Activated CD4-positive, alpha-beta memory T cell treated with anti-CD3 and anti-CD28 coated beads for 36 hours (primary cell): ENCODE results near the gene PLSCR5. TPM values are rescaled to one million over a fixed set of nuclear protein-coding genes. Genes with fewer than 3 reads are reported as not detected.

Source experiments
- CTCF ChIA-PET: fragments of 350-600 bp; sonication (Branson Sonifier 250); formaldehyde crosslinking; loops from one replicate; lab custom pipeline; 2021; ENCODE audit warnings: antibody characterized with exemption, inconsistent platforms; lab: Charles Lee
- POLR2A ChIA-PET: fragments of 350-600 bp; sonication (Branson Sonifier 250); formaldehyde crosslinking; loops from one replicate; lab custom pipeline; 2021; ENCODE audit warnings: antibody characterized with exemption; lab: Charles Lee
- DNase-seq: peaks from one replicate; pipeline ENCODE4 v3.0.0-alpha.2; 2020
- H3K27ac Mint-ChIP-seq: one replicate; pipeline ENCODE4 v1.8.0; 2021; ENCODE audit warnings: mixed read lengths
- H3K27me3 Mint-ChIP-seq: one replicate; pipeline ENCODE4 v1.8.0; 2021; ENCODE audit warnings: mixed read lengths
- H3K36me3 Mint-ChIP-seq: one replicate; pipeline ENCODE4 v1.8.0; 2021; ENCODE audit warnings: mixed read lengths
- H3K4me1 Mint-ChIP-seq: one replicate; pipeline ENCODE4 v1.8.0; 2021; ENCODE audit warnings: low read depth, mixed read lengths
- H3K4me3 Mint-ChIP-seq: one replicate; pipeline ENCODE4 v1.8.0; 2021; ENCODE audit warnings: mild to moderate bottlenecking, mixed read lengths
- H3K9me3 Mint-ChIP-seq: one replicate; pipeline ENCODE4 v1.8.0; 2021; ENCODE audit warnings: mixed read lengths
- intact Hi-C: fragments of 100-400 bp; cut with micrococcal nuclease; formaldehyde crosslinking; loops from one replicate; pipeline ENCODE4 v1.15.1; 2023
- total RNA-seq, 2 experiments: library from RNA; stranded (reverse); gene quantifications; one replicate each; pipeline ENCODE4 v1.2.3, GENCODE V29; 2021

Gene PLSCR5
- total RNA-seq, 2 experiments from 2014 or later = not detected

GRCh38 chr3:146581080-146581601, 24.0 kb downstream of the PLSCR5 start:
- no peaks in the 10 kb centered on the region for H3K36me3 Mint-ChIP-seq
- no peak overlapping the region for H3K27ac Mint-ChIP-seq
- no peak overlapping the region for H3K4me3 Mint-ChIP-seq
- ChIA-PET CTCF (interaction anchor here (0.8 to 1.7 kb wide), 3 partner anchors 9 to 516 kb away, joined by 3 to 6 read pairs (median 4); no protein-coding TSS in a partner anchor), POLR2A (no interaction called here)
- H3K9me3 Mint-ChIP-seq = peaks cover 4% of the 10 kb centered on the region
- no peaks in the 10 kb centered on the region for H3K4me1 Mint-ChIP-seq
- intact Hi-C loops = no loop called here
- no peaks in the 10 kb centered on the region for H3K27me3 Mint-ChIP-seq
- DNase-seq = no peak

- no peaks in the 10 kb centered on the region for H3K9me3 Mint-ChIP-seq
- H3K27me3 Mint-ChIP-seq = no peaks in the 10 kb centered on the region
- CTCF ChIA-PET = interaction anchor here (0.9 to 2.5 kb wide), 12 partner anchors 9 to 514 kb away, joined by 3 to 54 read pairs (median 4); no protein-coding TSS in a partner anchor
- POLR2A ChIA-PET = no interaction called here
- no peaks in the 10 kb centered on the region for H3K4me1 Mint-ChIP-seq
- H3K27ac Mint-ChIP-seq = no peak overlapping the region
- peak; percentile 20 for DNase-seq
- H3K36me3 Mint-ChIP-seq = no peaks in the 10 kb centered on the region
- intact Hi-C loops = loop anchor here (1.0 to 2.0 kb wide), 3 partner anchors 358 to 513 kb away; no protein-coding TSS in a partner anchor
- no peak overlapping the region for H3K4me3 Mint-ChIP-seq
Observed at GRCh38 chr3:146577662-146578061, 27.5 kb downstream of the PLSCR5 start.

DNA sequence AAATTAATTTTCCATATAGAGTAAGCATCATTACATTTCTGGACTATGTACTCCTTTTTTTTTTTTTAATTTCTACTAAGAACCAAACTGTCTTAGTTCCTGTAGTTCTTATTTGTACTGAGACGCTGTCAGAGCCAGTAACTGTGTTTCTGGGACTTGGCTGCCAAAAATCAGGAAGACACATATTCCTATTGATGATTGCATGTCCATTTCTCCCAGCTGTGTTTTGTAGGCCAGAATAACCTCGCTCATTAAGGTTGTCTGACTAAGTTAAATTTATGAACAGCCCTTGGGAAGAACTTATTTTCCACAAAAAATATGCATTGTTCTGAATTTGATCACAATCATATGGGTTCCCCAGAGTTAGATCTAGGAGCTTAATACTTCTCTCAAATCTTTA, 29.5 kb downstream of the PLSCR5 start:
- Mint-ChIP-seq H3K27me3 (peaks cover 2% of the 10 kb centered on the region), H3K4me1 (no peaks in the 10 kb centered on the region), H3K4me3 (no peak overlapping the region), H3K9me3 (no peaks in the 10 kb centered on the region), H3K27ac (no peak overlapping the region), H3K36me3 (no peaks in the 10 kb centered on the region)
- ChIA-PET CTCF (interaction anchor here (1.0 kb wide), 1 partner anchor 387 kb away, joined by 3 read pairs; no protein-coding TSS in a partner anchor), POLR2A (no interaction called here)
- no peak for DNase-seq
- intact Hi-C loops = loop anchor here (2.0 kb wide), 1 partner anchor 511 kb away; no protein-coding TSS in a partner anchor

DNA sequence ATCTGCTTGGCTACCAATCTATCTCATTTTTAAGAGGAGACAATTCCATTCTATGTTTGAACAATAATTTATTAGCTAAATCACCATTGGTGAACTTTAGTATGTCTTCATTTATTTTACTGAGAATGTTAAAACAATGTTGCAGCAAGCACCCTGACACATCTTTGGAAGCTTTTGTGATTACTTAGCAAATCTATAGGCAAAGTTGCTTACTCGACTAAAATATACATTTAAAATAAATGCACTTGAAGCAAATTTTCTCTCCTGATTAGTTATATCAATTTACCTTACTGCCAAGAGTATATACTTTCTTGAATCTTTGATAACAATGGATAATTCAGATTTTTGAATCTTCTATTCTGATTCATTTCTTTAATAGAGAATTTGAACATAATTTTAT, 31.0 kb downstream of the PLSCR5 start:
- intact Hi-C loops = no loop called here
- H3K4me3 Mint-ChIP-seq = no peak overlapping the region
- no peaks in the 10 kb centered on the region for H3K36me3 Mint-ChIP-seq
- no peaks in the 10 kb centered on the region for H3K9me3 Mint-ChIP-seq
- no peak overlapping the region for H3K27ac Mint-ChIP-seq
- H3K27me3 Mint-ChIP-seq = peaks cover 2% of the 10 kb centered on the region
- ChIA-PET POLR2A (no interaction called here), CTCF (interaction anchor here (0.5 to 1.6 kb wide), 3 partner anchors 16 to 453 kb away, joined by 3 to 10 read pairs (median 3); no protein-coding TSS in a partner anchor)
- no peak for DNase-seq
- no peaks in the 10 kb centered on the region for H3K4me1 Mint-ChIP-seq

DNA sequence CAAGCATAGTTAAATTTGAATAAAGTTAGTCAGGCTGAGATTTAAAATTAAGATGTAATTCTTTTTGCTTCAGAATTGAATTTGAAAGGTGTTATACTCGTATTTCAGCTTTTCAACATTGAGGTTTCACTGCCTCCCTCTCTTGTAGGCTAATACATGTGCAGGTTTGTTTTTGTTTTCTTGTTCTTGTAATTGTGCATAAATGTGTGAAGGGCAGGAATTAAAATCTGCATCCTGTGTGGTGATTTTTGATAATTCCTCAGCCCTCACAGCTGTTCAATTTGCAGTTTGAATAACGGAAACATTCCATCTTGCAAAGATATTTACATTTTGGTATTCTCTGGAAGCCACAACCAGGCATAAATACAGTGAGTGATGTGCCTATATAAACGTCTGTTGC, 35.8 kb downstream of the PLSCR5 start:
- Mint-ChIP-seq H3K36me3 (no peaks in the 10 kb centered on the region), H3K4me3 (no peak overlapping the region), H3K9me3 (no peaks in the 10 kb centered on the region), H3K27me3 (peaks cover 2% of the 10 kb centered on the region), H3K4me1 (no peaks in the 10 kb centered on the region), H3K27ac (no peak overlapping the region)
- DNase-seq = no peak
- POLR2A ChIA-PET = no interaction called here
- intact Hi-C loops = no loop called here
- CTCF ChIA-PET = no interaction called here

DNA sequence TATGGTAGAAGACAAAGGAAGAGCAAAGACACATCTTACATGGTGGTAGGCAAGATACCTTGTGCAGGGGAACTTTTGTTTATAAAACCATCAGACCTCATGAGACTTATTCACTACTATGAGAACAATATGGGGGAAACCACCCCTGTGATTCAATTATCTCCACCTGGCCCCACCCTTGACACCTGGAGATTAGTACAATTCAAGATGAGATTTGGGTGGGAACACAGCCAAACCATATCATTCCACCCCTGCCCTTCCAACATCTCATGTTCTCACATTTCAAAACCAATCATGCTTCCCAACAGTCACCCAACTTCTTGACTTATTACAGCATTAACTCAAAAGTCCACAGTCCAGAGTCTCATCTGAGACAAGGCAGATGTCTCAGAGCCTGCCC, 39.0 kb downstream of the PLSCR5 start:
- peaks cover 5% of the 10 kb centered on the region for H3K27me3 Mint-ChIP-seq
- ChIA-PET POLR2A (no interaction called here), CTCF (interaction anchor here (1.0 kb wide), 1 partner anchor 42 kb away, joined by 3 read pairs; no protein-coding TSS in a partner anchor)
- no peaks in the 10 kb centered on the region for H3K4me1 Mint-ChIP-seq
- no peak overlapping the region for H3K27ac Mint-ChIP-seq
- intact Hi-C loops = no loop called here
- no peak overlapping the region for H3K4me3 Mint-ChIP-seq
- no peak for DNase-seq
- no peaks in the 10 kb centered on the region for H3K36me3 Mint-ChIP-seq
- H3K9me3 Mint-ChIP-seq = no peaks in the 10 kb centered on the region

- POLR2A ChIA-PET = no interaction called here
- CTCF ChIA-PET = no interaction called here
- no peaks in the 10 kb centered on the region for H3K4me1 Mint-ChIP-seq
- no peaks in the 10 kb centered on the region for H3K36me3 Mint-ChIP-seq
- H3K4me3 Mint-ChIP-seq = no peak overlapping the region
- no peaks in the 10 kb centered on the region for H3K9me3 Mint-ChIP-seq
- intact Hi-C loops = no loop called here
- DNase-seq = no peak
- no peak overlapping the region for H3K27ac Mint-ChIP-seq
- H3K27me3 Mint-ChIP-seq = peaks cover 4% of the 10 kb centered on the region
Observed at GRCh38 chr3:146561879-146562278, 43.3 kb downstream of the PLSCR5 start.

DNA sequence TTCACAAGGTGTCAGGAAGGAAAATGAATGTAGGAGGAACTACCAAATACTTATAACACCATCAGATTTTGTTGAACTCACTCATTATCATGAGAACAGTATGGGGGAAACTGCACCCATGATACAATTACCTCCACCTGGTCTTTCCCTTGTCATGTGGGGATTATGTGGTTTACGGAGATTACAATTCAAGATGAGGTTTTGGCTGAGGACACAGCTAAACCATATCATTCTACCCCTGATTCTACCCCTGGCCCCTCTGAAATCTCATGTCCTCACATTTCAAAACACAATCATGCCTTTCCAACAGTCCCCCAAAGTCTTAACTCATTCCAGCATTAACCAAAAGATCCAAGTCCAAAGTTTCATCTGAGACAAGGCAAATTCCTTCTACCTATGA, 43.7 kb downstream of the PLSCR5 start:
- intact Hi-C loops = no loop called here
- DNase-seq = no peak
- Mint-ChIP-seq H3K27ac (no peak overlapping the region), H3K9me3 (no peaks in the 10 kb centered on the region), H3K4me3 (no peak overlapping the region), H3K4me1 (no peaks in the 10 kb centered on the region), H3K36me3 (no peaks in the 10 kb centered on the region), H3K27me3 (peaks cover 4% of the 10 kb centered on the region)
- POLR2A ChIA-PET = no interaction called here
- CTCF ChIA-PET = no interaction called here

DNA sequence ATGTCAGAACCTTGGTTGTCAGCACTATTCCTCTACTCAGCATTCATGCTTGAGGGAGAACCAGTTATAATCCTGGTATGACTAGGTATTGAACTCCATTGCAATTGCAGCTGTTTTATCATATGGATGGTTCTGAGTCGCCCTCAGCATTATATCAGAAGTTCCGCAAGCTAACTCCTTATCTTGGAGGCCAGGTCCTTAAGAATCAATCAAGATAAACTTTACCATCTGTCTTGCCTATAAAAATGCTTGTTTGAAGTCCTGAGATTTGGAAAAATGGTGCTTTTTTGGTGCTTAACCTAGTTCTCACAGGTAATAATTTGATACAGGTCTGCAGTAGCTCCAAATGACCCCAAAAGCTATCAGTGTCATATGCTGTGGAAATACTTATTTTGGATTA, 44.5 kb downstream of the PLSCR5 start:
- H3K4me1 Mint-ChIP-seq = no peaks in the 10 kb centered on the region
- no peak overlapping the region for H3K27ac Mint-ChIP-seq
- ChIA-PET POLR2A (no interaction called here), CTCF (no interaction called here)
- no peak overlapping the region for H3K4me3 Mint-ChIP-seq
- no peaks in the 10 kb centered on the region for H3K36me3 Mint-ChIP-seq
- intact Hi-C loops = no loop called here
- H3K9me3 Mint-ChIP-seq = no peaks in the 10 kb centered on the region
- H3K27me3 Mint-ChIP-seq = peaks cover 5% of the 10 kb centered on the region
- no peak for DNase-seq

DNA sequence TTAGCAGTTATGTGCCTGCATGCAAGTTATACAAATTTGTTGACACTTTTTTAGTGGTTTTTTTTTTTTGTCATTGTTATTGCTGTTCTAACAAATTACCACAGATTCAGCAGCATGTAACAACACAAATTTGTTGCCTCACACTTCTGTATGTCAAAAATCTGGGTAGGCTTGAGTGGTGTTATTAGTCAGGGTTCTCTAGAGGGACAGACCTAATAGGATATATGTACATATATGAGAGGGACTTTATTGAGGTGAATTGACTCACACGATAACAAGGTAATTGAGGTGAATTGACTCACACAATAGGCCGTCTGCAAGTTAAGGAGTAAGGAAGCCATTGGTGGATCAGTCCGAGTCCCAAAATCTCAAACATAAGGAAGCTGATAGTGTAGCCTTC, 45.8 kb downstream of the PLSCR5 start:
- intact Hi-C loops = no loop called here
- ChIA-PET POLR2A (no interaction called here), CTCF (no interaction called here)
- no peak overlapping the region for H3K27ac Mint-ChIP-seq
- no peak for DNase-seq
- peaks cover 5% of the 10 kb centered on the region for H3K27me3 Mint-ChIP-seq
- H3K36me3 Mint-ChIP-seq = no peaks in the 10 kb centered on the region
- H3K4me1 Mint-ChIP-seq = no peaks in the 10 kb centered on the region
- H3K4me3 Mint-ChIP-seq = no peak overlapping the region
- H3K9me3 Mint-ChIP-seq = no peaks in the 10 kb centered on the region

GRCh38 chr3:146558781-146559180, 46.4 kb downstream of the PLSCR5 start:
- intact Hi-C loops = no loop called here
- H3K27me3 Mint-ChIP-seq = peaks cover 5% of the 10 kb centered on the region
- CTCF ChIA-PET = no interaction called here

GRCh38 chr3:146557745-146558144, 47.4 kb downstream of the PLSCR5 start:
- ChIA-PET CTCF (interaction anchor here (0.7 kb wide), 1 partner anchor 113 kb away, joined by 3 read pairs; no protein-coding TSS in a partner anchor), POLR2A (no interaction called here)
- DNase-seq = no peak

More at GRCh38 chr3:146558781-146559180, 46.4 kb downstream of the PLSCR5 start:
- H3K4me3 Mint-ChIP-seq = no peak overlapping the region
- H3K36me3 Mint-ChIP-seq = no peaks in the 10 kb centered on the region
- H3K27ac Mint-ChIP-seq = no peak overlapping the region
- POLR2A ChIA-PET = no interaction called here
- no peaks in the 10 kb centered on the region for H3K4me1 Mint-ChIP-seq
- no peak for DNase-seq
- H3K9me3 Mint-ChIP-seq = no peaks in the 10 kb centered on the region

DNA sequence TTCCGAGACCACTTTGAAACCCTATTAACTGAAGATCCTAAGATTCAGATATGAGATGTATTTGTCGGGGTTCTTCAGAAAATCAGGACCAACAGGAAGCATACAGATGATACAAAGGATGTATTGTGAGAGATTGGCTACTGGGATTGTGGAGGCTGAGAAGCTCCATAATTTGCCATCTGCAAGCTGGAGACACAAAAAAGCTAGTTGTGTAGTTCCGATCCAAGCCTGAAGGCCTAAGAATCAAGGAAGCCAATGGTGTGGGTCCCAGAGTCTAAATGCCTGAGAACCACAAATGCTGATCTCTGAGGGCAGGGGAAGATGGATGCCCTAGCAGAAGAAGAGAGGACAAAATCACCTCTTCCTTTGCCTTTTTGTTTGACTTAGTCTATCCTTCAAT, 49.8 kb downstream of the PLSCR5 start:
- H3K4me3 Mint-ChIP-seq = no peak overlapping the region
- no peaks in the 10 kb centered on the region for H3K9me3 Mint-ChIP-seq
- no peak overlapping the region for H3K27ac Mint-ChIP-seq
- intact Hi-C loops = no loop called here
- CTCF ChIA-PET = no interaction called here
- no peaks in the 10 kb centered on the region for H3K36me3 Mint-ChIP-seq
- no peak for DNase-seq
- peaks cover 10% of the 10 kb centered on the region for H3K4me1 Mint-ChIP-seq
- POLR2A ChIA-PET = no interaction called here
- peaks cover 2% of the 10 kb centered on the region for H3K27me3 Mint-ChIP-seq

More at GRCh38 chr3:146557745-146558144, 47.4 kb downstream of the PLSCR5 start:
- Mint-ChIP-seq H3K27me3 (peaks cover 4% of the 10 kb centered on the region), H3K4me1 (no peaks in the 10 kb centered on the region), H3K9me3 (no peaks in the 10 kb centered on the region), H3K4me3 (no peak overlapping the region), H3K27ac (no peak overlapping the region), H3K36me3 (no peaks in the 10 kb centered on the region)
- intact Hi-C loops = no loop called here
